Measurements from ENCODE around the gene CFAP74.

Gene CFAP74

GRCh38 chr1:2025491-2025981 lies 21.9 kb upstream of the CFAP74 start:
- in situ Hi-C loops (cut with MboI; ENCODE audit: low pct_unique_long_range_greater_than_20kb, low sequenced_read_pairs) = no loop called here

GRCh38 chr1:2024887-2025286 lies 21.3 kb upstream of the CFAP74 start:
- in situ Hi-C loops (cut with MboI; ENCODE audit: low pct_unique_long_range_greater_than_20kb, low sequenced_read_pairs) = no loop called here
- DNase-seq = no peak

More at GRCh38 chr1:2025491-2025981, 21.9 kb upstream of the CFAP74 start:
- peak; percentile 63 for DNase-seq

- no peak for DNase-seq
- in situ Hi-C loops (cut with MboI; ENCODE audit: low pct_unique_long_range_greater_than_20kb, low sequenced_read_pairs) = no loop called here
Observed at GRCh38 chr1:2024451-2024850, 20.9 kb upstream of the CFAP74 start.

DNA sequence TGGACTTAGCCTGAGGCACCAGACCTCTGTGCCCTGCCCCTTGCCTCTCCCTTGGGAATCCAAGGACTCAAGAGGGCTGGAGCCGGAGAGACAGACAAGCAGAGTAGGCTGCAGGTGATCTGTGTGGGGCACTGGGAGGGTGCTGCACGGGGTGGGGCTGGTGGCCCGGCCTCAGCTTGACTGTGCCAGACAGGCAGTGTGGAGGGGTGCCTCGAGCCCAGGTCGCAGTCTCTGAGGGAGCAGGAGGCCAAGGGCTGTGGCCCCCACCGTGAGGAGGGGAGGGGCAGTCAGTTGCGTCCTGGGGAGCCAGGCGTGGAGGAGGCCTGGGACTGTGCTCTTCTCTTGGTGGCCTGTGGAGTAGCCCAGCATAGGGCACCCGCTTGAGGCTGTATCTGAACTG lies 19.6 kb upstream of the CFAP74 start:
- DNase-seq = no peak
- in situ Hi-C loops (cut with MboI; ENCODE audit: low pct_unique_long_range_greater_than_20kb, low sequenced_read_pairs) = no loop called here

DNA sequence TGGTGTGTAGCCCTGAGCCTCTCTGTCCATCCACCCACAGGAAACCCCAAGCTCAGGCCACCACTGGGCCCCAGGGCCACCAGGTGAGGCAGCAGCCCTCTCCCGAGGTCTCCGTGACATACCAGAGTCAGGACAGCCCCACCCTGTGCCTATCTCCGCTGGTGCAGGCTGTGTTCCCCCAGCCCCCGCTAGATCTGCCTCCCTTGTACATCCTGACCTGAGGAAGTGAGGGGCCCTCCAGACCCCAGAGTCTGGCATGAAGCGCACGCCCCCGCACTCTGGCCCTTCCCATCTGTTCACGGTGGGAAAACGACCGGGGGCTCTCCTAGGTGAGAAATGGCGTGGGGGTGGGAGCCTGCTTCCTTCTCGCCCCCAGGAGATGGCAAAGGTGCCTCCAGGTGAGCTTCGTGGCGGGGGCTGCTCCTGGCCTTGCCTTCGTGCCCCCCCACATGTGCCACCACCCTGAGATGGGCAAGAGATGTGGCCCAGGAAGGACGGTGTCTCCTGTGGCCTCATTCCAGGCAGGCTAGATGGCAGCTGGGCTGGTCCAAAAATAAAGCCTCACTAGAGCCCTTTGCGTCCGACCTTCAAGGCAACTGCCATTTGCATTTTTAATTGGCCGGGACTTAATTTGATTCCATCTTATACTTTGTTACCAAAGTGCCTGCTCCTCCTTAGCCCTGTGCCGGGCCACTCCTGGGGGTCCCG lies 18.6 kb upstream of the CFAP74 start:
- in situ Hi-C loops (cut with MboI; ENCODE audit: low pct_unique_long_range_greater_than_20kb, low sequenced_read_pairs) = no loop called here
- DNase-seq = no peak

DNA sequence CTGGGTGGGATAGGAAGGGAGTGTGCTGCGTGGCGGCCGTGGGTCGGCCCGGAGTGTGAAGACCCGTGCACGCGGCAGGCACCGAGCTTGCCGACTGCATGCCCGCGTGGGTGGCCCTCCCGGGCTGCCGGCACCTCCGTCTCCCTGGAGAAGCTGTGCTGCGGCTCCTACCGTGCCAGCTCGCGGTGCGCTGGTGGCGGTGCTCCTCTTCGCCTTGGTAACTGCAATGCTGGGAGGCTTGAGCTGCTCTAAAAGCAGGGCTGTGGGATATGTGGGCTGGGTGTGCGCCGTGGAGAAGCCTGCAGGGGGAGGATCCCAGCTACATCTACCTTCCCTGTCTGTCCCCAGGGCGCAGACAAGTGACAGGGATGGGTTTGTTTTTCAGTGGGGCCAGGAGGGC lies 18.0 kb upstream of the CFAP74 start:
- in situ Hi-C loops (cut with MboI; ENCODE audit: low pct_unique_long_range_greater_than_20kb, low sequenced_read_pairs) = no loop called here
- DNase-seq = no peak

GRCh38 chr1:2020310-2020655 lies 16.7 kb upstream of the CFAP74 start:
- DNase-seq = no peak
- in situ Hi-C loops (cut with MboI; ENCODE audit: low pct_unique_long_range_greater_than_20kb, low sequenced_read_pairs) = no loop called here

GRCh38 chr1:2019571-2020309 lies 16.2 kb upstream of the CFAP74 start:
- in situ Hi-C loops (cut with MboI; ENCODE audit: low pct_unique_long_range_greater_than_20kb, low sequenced_read_pairs) = no loop called here
- no peak for DNase-seq

DNA sequence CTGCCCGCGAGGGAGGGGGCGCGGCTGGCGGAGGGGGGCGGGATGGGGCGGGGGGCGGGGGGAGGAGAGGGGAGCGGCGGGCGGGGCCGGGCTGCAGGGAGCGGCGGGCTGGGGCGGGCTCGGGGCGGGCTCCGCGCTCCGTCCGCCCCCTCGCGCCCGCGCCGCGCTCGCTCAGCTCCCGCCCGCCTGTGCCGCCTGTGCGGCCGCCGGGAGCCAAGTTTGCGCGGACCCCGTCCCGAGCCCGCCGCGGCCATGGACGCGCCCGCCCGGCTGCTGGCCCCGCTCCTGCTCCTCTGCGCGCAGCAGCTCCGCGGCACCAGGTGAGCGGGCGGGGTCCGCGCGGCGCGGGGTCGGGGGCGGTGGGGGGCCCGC lies 15.6 kb upstream of the CFAP74 start, which contains the start of gene GABRD:
GABRD (plus strand) TSS at position 174 of the 372 bp plus-strand sequence; CDS start at position 253, 79 bp downstream.
- in situ Hi-C loops (cut with MboI; ENCODE audit: low pct_unique_long_range_greater_than_20kb, low sequenced_read_pairs) = no loop called here

GRCh38 chr1:2018217-2019171 lies 14.9 kb upstream of the CFAP74 start:
- in situ Hi-C loops (cut with MboI; ENCODE audit: low pct_unique_long_range_greater_than_20kb, low sequenced_read_pairs) = no loop called here
- no peak for DNase-seq

More for the DNA sequence above, 15.6 kb upstream of the CFAP74 start, which contains the start of gene GABRD:
- no peak for DNase-seq

GRCh38 chr1:2016123-2016522 lies 12.5 kb upstream of the CFAP74 start:
- in situ Hi-C loops (cut with MboI; ENCODE audit: low pct_unique_long_range_greater_than_20kb, low sequenced_read_pairs) = no loop called here
- no peak for DNase-seq

DNA sequence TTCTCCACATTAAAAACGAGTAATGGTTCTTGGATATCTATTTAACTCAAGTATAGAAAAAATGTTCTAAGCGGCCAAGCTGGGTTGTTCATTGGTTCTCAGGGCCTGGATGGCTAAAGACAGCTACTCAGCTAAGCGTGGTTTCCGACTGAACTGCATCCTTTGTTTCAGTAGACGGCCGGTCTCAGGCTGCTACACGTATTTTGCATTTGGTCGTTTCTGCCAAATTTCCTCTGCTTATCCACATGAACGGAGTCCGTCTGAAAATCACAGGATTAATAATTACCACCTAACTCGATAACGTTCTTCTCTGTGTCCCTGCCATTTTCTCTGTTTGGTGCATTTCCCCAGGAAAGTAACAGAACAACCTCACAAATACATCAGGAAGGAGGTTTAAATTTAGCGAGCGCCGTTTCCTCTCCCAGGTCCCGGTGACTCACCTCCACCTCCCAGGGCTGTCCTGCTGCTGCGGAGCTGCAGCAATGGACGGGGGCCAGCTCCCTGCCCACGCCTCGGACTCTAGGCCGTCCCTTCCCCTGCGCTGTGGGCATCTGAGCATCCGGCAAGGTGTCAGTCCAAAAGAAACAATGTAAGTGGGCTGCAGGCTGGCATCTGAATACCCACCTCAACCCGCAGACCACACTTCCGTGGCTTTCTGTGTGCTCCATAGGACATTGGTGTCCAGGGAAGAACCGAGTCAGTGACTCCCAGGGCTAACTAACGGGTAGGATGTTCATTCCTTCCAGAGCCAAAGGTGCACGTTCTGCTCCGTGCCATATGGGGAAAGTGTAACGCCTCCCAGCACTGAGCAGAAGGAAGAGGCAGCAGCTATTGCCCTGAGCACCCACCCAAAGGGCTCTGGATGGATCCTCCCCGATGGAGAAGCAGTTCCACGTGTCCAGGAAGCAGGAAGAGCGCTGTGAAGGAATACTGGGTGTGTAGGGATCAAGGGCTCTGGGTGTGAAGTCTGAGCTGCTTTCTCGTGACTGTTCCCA lies 11.5 kb upstream of the CFAP74 start:
- in situ Hi-C loops (cut with MboI; ENCODE audit: low pct_unique_long_range_greater_than_20kb, low sequenced_read_pairs) = no loop called here
- DNase-seq = no peak

- in situ Hi-C loops (cut with MboI; ENCODE audit: low pct_unique_long_range_greater_than_20kb, low sequenced_read_pairs) = no loop called here
- DNase-seq = no peak
Observed at GRCh38 chr1:2014181-2014580, 10.6 kb upstream of the CFAP74 start.

- no peak for DNase-seq
- in situ Hi-C loops (cut with MboI; ENCODE audit: low pct_unique_long_range_greater_than_20kb, low sequenced_read_pairs) = no loop called here
Observed at GRCh38 chr1:2009101-2010053, 5.8 kb upstream of the CFAP74 start.

GRCh38 chr1:2004856-2005255 lies 1.3 kb upstream of the CFAP74 start:
- DNase-seq = no peak
- in situ Hi-C loops (cut with MboI; ENCODE audit: low pct_unique_long_range_greater_than_20kb, low sequenced_read_pairs) = no loop called here

- no peak for DNase-seq
- in situ Hi-C loops (cut with MboI; ENCODE audit: low pct_unique_long_range_greater_than_20kb, low sequenced_read_pairs) = no loop called here
Observed at GRCh38 chr1:2001773-2002411, 1.7 kb downstream of the CFAP74 start.

DNA sequence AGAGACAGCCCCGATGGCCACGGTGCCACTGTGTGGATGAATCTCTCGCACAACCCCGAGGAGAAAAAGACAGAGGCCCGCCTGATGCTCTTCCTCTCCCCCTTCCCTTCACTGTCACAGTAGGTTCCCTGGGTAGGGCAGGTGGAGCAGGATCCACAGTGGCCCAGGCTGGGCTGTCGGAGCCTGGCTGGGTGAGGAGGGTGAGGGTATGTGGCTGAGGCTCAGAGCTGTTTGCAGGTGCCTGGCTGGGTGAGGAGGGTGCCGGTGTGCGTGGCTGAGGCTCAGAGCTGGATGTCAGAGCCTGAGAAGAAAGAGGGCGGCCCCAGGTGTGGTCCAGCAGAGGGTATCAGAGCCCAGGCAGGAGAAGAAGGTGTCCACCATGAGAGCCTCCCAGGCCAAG lies 2.7 kb downstream of the CFAP74 start:
- DNase-seq = no peak
- in situ Hi-C loops (cut with MboI; ENCODE audit: low pct_unique_long_range_greater_than_20kb, low sequenced_read_pairs) = no loop called here

Measured in KBM-7 (cell line).